Natural killer cell (primary cell): ENCODE measurements around the gene MOCOS. TPM values are rescaled to one million over a fixed set of nuclear protein-coding genes. Genes with fewer than 3 reads are reported as not detected.
A peak's percentile ranks its signal among the peaks of the same experiment; 100 is the strongest.

ENCODE experiments used
- ATAC-seq, 3 donors: fragments of 150-1000 bp in 2 of 3; fragments of 200-7000 bp in 1 of 3; cut with Tn5 transposase; 1 replicate in 1 of 3; 2 replicates in 2 of 3; pipeline ENCODE4 v1.10.0; 2021; ENCODE audit warnings: mild to moderate bottlenecking in 2 of 3, moderate library complexity in 2 of 3
- DNase-seq, 2 donors: peaks; one replicate each; pipeline versions ENCODE4 v3.0.0 to v3.0.0-alpha.2; 2013 to 2021; ENCODE audit warnings: mixed read lengths in 1 of 2
- H3K27ac ChIP-seq: one replicate; pipeline ENCODE4 v1.5.1; 2013; ENCODE audit warnings: mild to moderate bottlenecking, low read length
- H3K27me3 ChIP-seq: one replicate; pipeline ENCODE4 v1.6.1; 2013; ENCODE audit warnings: low read length; ENCODE audit not compliant: control insufficient read depth, insufficient read depth
- H3K36me3 ChIP-seq: one replicate; pipeline ENCODE4 v1.6.1; 2013; ENCODE audit warnings: low read length; ENCODE audit not compliant: control insufficient read depth, insufficient read depth
- H3K4me1 ChIP-seq: one replicate; pipeline ENCODE4 v1.6.1; 2013; ENCODE audit warnings: low read length; ENCODE audit not compliant: control insufficient read depth, insufficient read depth
- H3K4me3 ChIP-seq: one replicate; pipeline ENCODE4 v1.5.1; 2013; ENCODE audit warnings: low read length
- H3K9me3 ChIP-seq: one replicate; pipeline ENCODE4 v1.6.1; 2013; ENCODE audit warnings: low read length; ENCODE audit not compliant: control insufficient read depth, insufficient read depth
- H3K27ac Mint-ChIP-seq, 2 donors: one replicate each; pipeline ENCODE4 v1.8.0; 2022; ENCODE audit warnings: mild to moderate bottlenecking in 2 of 2, mixed read lengths in 2 of 2, moderate library complexity in 1 of 2
- H3K27me3 Mint-ChIP-seq, 2 donors: one replicate each; pipeline ENCODE4 v1.8.0; 2022; ENCODE audit warnings: low read depth in 2 of 2, mixed read lengths in 2 of 2
- H3K36me3 Mint-ChIP-seq: one replicate; pipeline ENCODE4 v1.8.0; 2022; ENCODE audit warnings: mixed read lengths
- H3K4me1 Mint-ChIP-seq, 2 donors: one replicate each; pipeline ENCODE4 v1.8.0; 2022; ENCODE audit warnings: mixed read lengths in 2 of 2
- H3K4me3 Mint-ChIP-seq: one replicate; pipeline ENCODE4 v1.8.0; 2022; ENCODE audit warnings: mild to moderate bottlenecking, moderate library complexity, mixed read lengths
- H3K9me3 Mint-ChIP-seq, 2 donors: one replicate each; pipeline ENCODE4 v1.8.0; 2022; ENCODE audit warnings: mixed read lengths in 2 of 2
- WGBS: methylation state at CpG from one replicate; pipeline ENCODE4 v1.1.7; 2013; ENCODE audit warnings: missing lambda C conversion rate; ENCODE audit not compliant: insufficient coverage; 5-methylcytosine and 5-hydroxymethylcytosine counted together
- intact Hi-C: fragments of 100-400 bp; cut with micrococcal nuclease; formaldehyde crosslinking; loops from one replicate; pipeline ENCODE4 v1.14.2; 2022
- total RNA-seq, 4 donors: library from RNA; stranded (reverse); fragments of 120-200 nt in 1 of 4; gene quantifications; one replicate each; pipeline versions ENCODE4 v1.2.3 to v1.2.4, GENCODE V29; 2013 to 2022
- TF ChIP-seq, protein P1 (sequence below): fragments of 200-600 bp; IDR thresholded peaks from one replicate; pipeline ENCODE4 v1.8.0; 2022; ENCODE audit warnings: antibody characterized with exemption

MOCOS gene
- total RNA-seq = under 1 TPM; 0.10 to 0.24 (median 0.16) TPM
- total RNA-seq (2013) = 0.14 TPM

DNA sequence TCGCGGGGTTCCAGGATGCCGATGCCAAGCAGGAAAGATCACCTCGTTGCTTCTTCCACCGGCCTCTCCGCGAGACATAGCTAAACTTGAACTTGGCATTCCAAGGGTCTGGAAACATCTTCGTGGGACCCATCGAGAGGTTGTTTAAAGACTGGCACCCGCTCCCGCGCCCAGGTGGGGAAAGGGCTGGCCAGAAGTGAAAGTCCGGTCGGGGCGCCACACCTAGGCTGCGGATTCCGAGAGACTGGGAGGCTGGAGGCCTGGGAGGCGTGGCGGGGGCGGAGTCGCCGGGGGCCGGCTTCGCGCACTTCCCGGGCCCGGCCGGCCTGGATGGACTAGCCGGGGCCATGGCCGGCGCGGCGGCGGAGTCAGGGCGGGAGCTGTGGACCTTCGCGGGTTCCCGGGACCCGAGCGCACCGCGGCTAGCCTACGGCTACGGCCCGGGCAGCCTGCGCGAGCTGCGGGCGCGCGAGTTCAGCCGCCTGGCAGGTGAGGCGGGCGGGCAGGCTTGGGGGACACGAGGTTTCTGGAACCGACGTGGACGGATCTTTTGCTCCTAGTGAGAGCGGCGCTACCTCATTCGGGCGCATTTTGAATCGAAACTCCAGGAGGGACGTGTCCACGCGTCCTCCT, at the start of gene MOCOS:
TSS of gene MOCOS (plus strand) at position 305 of the 633 bp plus-strand sequence. CDS start at position 348, 43 bp downstream.
- peak within 1 kb of the TSS; percentile 83 for H3K4me3 Mint-ChIP-seq
- Histone ChIP-seq H3K27ac (no peak within 1 kb of the TSS), H3K36me3 (no peaks in the 10 kb centered on the region), H3K9me3 (no peaks in the 10 kb centered on the region), H3K4me3 (peak within 1 kb of the TSS; percentile 80), H3K27me3 (peaks cover 6% of the 10 kb centered on the region), H3K4me1 (peaks cover 16% of the 10 kb centered on the region)
- no peaks in the 10 kb centered on the region for H3K36me3 Mint-ChIP-seq
- H3K27me3 Mint-ChIP-seq = peaks cover 22 to 30% of the 10 kb centered on the region in 2 donors
- peak; percentile 76 to 90 (median 81) for ATAC-seq
- WGBS = under 1% methylated on average over 66 of the region's 66 CpGs
- intact Hi-C loops = no loop called here
- H3K9me3 Mint-ChIP-seq = no peaks in the 10 kb centered on the region
- TF ChIP-seq, protein P1, sequence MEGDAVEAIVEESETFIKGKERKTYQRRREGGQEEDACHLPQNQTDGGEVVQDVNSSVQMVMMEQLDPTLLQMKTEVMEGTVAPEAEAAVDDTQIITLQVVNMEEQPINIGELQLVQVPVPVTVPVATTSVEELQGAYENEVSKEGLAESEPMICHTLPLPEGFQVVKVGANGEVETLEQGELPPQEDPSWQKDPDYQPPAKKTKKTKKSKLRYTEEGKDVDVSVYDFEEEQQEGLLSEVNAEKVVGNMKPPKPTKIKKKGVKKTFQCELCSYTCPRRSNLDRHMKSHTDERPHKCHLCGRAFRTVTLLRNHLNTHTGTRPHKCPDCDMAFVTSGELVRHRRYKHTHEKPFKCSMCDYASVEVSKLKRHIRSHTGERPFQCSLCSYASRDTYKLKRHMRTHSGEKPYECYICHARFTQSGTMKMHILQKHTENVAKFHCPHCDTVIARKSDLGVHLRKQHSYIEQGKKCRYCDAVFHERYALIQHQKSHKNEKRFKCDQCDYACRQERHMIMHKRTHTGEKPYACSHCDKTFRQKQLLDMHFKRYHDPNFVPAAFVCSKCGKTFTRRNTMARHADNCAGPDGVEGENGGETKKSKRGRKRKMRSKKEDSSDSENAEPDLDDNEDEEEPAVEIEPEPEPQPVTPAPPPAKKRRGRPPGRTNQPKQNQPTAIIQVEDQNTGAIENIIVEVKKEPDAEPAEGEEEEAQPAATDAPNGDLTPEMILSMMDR = no peak
- peaks cover 7 to 13% of the 10 kb centered on the region in 2 donors for H3K4me1 Mint-ChIP-seq
- peak within 1 kb of the TSS in 1 of 2 donors; percentile 48 for H3K27ac Mint-ChIP-seq
- DNase-seq = peak; percentile 47 to 49

DNA sequence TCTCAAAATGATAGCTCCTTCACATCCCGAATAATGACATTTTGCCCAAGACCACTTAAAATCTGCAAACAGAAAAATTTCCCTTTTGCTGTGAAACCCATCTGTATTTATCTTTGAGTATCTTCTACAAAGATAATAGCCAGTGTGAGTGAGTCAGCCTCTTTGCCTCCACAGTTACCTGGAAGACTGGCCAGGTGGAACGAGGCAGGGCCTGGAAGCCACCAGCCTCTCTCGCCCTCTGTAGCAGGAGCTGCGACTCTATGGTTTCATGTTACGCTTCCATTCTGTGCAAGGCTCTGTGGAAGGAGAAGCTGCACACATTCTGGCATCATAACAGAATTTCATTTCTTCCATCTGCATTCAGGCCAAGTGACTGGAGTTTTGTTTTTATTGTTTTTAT, 48.1 kb upstream of the MOCOS start:
- Histone ChIP-seq H3K9me3 (no peaks in the 10 kb centered on the region), H3K4me1 (no peaks in the 10 kb centered on the region), H3K27me3 (no peaks in the 10 kb centered on the region), H3K36me3 (peaks cover 74% of the 10 kb centered on the region), H3K4me3 (no peak overlapping the region), H3K27ac (no peak overlapping the region)
- Mint-ChIP-seq H3K36me3 (peaks cover 23% of the 10 kb centered on the region), H3K4me3 (no peak overlapping the region), H3K9me3 (no peaks in the 10 kb centered on the region), H3K27me3 (no peaks in the 10 kb centered on the region), H3K4me1 (peaks cover 5% of the 10 kb centered on the region in 2 donors), H3K27ac (no peak overlapping the region)
- intact Hi-C loops = no loop called here
- no peak for DNase-seq
- ATAC-seq = no peak
- TF ChIP-seq, protein P1 = no peak
- over 99% methylated on average over 5 of the region's 5 CpGs for WGBS

DNA sequence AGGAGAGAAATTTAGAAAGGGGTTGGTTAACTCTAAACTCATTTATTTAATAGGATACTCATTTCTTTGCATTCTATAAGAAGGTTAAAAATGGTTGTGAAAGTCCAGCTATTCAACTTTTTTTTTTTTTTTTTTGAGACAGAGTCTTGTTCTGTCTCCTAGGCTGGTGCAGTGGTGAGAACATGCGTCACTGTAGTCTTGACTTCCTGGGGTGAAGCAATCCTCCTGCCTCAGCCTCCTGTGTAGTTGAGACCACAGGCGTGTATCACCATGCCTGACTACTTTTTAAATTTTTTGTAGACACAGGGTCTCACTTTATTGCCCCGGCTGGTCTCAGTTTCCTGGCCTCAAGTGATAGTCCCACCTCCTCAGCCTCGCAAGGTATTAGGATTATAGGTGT, 45.7 kb upstream of the MOCOS start:
- Mint-ChIP-seq H3K9me3 (no peaks in the 10 kb centered on the region), H3K27ac (peak overlapping the region in 1 of 2 donors; percentile 45), H3K4me1 (peaks cover 5% of the 10 kb centered on the region in 2 donors), H3K27me3 (no peaks in the 10 kb centered on the region), H3K4me3 (no peak overlapping the region), H3K36me3 (peaks cover 32% of the 10 kb centered on the region)
- no peaks in the 10 kb centered on the region for H3K4me1 ChIP-seq
- peaks cover 82% of the 10 kb centered on the region for H3K36me3 ChIP-seq
- ATAC-seq = peak in 1 of 3 donors; percentile 31
- no peak for DNase-seq
- TF ChIP-seq, protein P1 = no peak
- H3K27ac ChIP-seq = no peak overlapping the region
- H3K27me3 ChIP-seq = no peaks in the 10 kb centered on the region
- no peak overlapping the region for H3K4me3 ChIP-seq
- H3K9me3 ChIP-seq = no peaks in the 10 kb centered on the region
- 95% methylated on average over 3 of the region's 4 CpGs for WGBS
- intact Hi-C loops = no loop called here

GRCh38 chr18:36142751-36143150, 44.5 kb upstream of the MOCOS start:
- Histone ChIP-seq H3K4me1 (no peaks in the 10 kb centered on the region), H3K4me3 (no peak overlapping the region), H3K36me3 (peaks cover 78% of the 10 kb centered on the region), H3K27ac (no peak overlapping the region), H3K9me3 (no peaks in the 10 kb centered on the region), H3K27me3 (no peaks in the 10 kb centered on the region)
- peaks cover 32% of the 10 kb centered on the region for H3K36me3 Mint-ChIP-seq
- no peak overlapping the region for H3K27ac Mint-ChIP-seq
- no peak overlapping the region for H3K4me3 Mint-ChIP-seq
- DNase-seq = no peak
- H3K27me3 Mint-ChIP-seq = no peaks in the 10 kb centered on the region
- peaks cover 5% of the 10 kb centered on the region in 2 donors for H3K4me1 Mint-ChIP-seq
- TF ChIP-seq, protein P1 = no peak
- intact Hi-C loops = no loop called here
- ATAC-seq = no peak
- H3K9me3 Mint-ChIP-seq = no peaks in the 10 kb centered on the region
- 96% methylated on average over 1 of the region's 3 CpGs for WGBS
